ENCODE measurements around the gene ATXN7. TPM values are rescaled to one million over a fixed set of nuclear protein-coding genes. Genes with fewer than 3 reads are reported as not detected.

Gene ATXN7
- total RNA-seq, 2 experiments from 2014 or later = 289 to 304 TPM

DNA sequence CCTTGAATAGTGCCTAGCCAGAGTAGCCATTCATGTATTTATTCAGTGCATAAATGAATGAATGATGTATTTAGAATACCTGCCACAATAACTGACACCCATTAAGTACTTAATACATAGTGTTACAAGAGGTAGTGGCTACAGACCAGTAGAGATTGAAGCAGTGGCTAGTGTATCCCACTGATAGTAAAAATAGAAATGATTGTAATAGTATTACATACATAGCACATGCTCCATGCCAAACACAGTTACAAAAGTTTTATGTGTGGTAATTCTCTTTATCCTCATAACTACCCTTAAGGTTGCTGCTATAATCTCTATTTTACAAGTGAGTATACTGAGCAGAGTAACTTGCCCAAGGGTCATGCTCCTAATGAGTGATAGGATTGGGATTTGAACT is 78.9 kb downstream of the ATXN7 start:
- no peak overlapping the region for H3K27ac Mint-ChIP-seq
- intact Hi-C loops (cut with DNase I, micrococcal nuclease) = no loop called here
- H3K4me1 Mint-ChIP-seq (ENCODE audit: low read depth) = peaks cover 63% of the 10 kb centered on the region
- peaks cover 7% of the 10 kb centered on the region for H3K36me3 ChIP-seq (ENCODE audit: insufficient read depth, low read length)
- H3K27ac ChIP-seq (ENCODE audit: low read depth in 1 of 2, low read length in 2 of 2) = no peak overlapping the region
- DNase-seq (no peak), ATAC-seq (ENCODE audit: poor library complexity) (no peak)
- ChIA-PET POLR2A (no interaction called here), CTCF (no interaction called here)
- H3K4me3 Mint-ChIP-seq = no peak overlapping the region
- no peaks in the 10 kb centered on the region for H3K9me3 ChIP-seq (ENCODE audit: control insufficient read depth in 1 of 2, insufficient read depth in 1 of 2, low read length in 2 of 2)
- no peaks in the 10 kb centered on the region for H3K27me3 Mint-ChIP-seq
- peaks cover 12% of the 10 kb centered on the region for H3K4me1 ChIP-seq (ENCODE audit: insufficient read depth, low read length)
- H3K9me3 Mint-ChIP-seq = no peaks in the 10 kb centered on the region
- H3K4me3 ChIP-seq (ENCODE audit: low read length) = no peak overlapping the region
- no peaks in the 10 kb centered on the region for H3K27me3 ChIP-seq (ENCODE audit: control insufficient read depth in 1 of 2, insufficient read depth in 2 of 2, low read length in 2 of 2)
- H3K36me3 Mint-ChIP-seq (ENCODE audit: low read depth) = peaks cover 18% of the 10 kb centered on the region
- TF ChIP-seq, protein P1, sequence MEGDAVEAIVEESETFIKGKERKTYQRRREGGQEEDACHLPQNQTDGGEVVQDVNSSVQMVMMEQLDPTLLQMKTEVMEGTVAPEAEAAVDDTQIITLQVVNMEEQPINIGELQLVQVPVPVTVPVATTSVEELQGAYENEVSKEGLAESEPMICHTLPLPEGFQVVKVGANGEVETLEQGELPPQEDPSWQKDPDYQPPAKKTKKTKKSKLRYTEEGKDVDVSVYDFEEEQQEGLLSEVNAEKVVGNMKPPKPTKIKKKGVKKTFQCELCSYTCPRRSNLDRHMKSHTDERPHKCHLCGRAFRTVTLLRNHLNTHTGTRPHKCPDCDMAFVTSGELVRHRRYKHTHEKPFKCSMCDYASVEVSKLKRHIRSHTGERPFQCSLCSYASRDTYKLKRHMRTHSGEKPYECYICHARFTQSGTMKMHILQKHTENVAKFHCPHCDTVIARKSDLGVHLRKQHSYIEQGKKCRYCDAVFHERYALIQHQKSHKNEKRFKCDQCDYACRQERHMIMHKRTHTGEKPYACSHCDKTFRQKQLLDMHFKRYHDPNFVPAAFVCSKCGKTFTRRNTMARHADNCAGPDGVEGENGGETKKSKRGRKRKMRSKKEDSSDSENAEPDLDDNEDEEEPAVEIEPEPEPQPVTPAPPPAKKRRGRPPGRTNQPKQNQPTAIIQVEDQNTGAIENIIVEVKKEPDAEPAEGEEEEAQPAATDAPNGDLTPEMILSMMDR (IDR thresholded peaks at IDR 0.05) = no peak

GRCh38 chr3:63943678-63944077 is 80.0 kb downstream of the ATXN7 start:
- peaks cover 18% of the 10 kb centered on the region for H3K36me3 Mint-ChIP-seq (ENCODE audit: low read depth)
- H3K36me3 ChIP-seq (ENCODE audit: insufficient read depth, low read length) = peaks cover 7% of the 10 kb centered on the region
- H3K4me1 Mint-ChIP-seq (ENCODE audit: low read depth) = peaks cover 63% of the 10 kb centered on the region
- no peak overlapping the region for H3K4me3 Mint-ChIP-seq
- no peak overlapping the region for H3K27ac ChIP-seq (ENCODE audit: low read depth in 1 of 2, low read length in 2 of 2)
- DNase-seq (no peak), ATAC-seq (ENCODE audit: poor library complexity) (no peak)
- ChIA-PET POLR2A (no interaction called here), CTCF (no interaction called here)
- no peaks in the 10 kb centered on the region for H3K27me3 ChIP-seq (ENCODE audit: control insufficient read depth in 1 of 2, insufficient read depth in 2 of 2, low read length in 2 of 2)
- H3K27me3 Mint-ChIP-seq = no peaks in the 10 kb centered on the region
- H3K27ac Mint-ChIP-seq = no peak overlapping the region
- H3K4me3 ChIP-seq (ENCODE audit: low read length) = no peak overlapping the region
- no peaks in the 10 kb centered on the region for H3K9me3 ChIP-seq (ENCODE audit: control insufficient read depth in 1 of 2, insufficient read depth in 1 of 2, low read length in 2 of 2)
- intact Hi-C loops (cut with DNase I, micrococcal nuclease) = no loop called here
- peaks cover 15% of the 10 kb centered on the region for H3K4me1 ChIP-seq (ENCODE audit: insufficient read depth, low read length)
- no peaks in the 10 kb centered on the region for H3K9me3 Mint-ChIP-seq
- TF ChIP-seq, protein P1 (IDR thresholded peaks at IDR 0.05) = no peak

DNA sequence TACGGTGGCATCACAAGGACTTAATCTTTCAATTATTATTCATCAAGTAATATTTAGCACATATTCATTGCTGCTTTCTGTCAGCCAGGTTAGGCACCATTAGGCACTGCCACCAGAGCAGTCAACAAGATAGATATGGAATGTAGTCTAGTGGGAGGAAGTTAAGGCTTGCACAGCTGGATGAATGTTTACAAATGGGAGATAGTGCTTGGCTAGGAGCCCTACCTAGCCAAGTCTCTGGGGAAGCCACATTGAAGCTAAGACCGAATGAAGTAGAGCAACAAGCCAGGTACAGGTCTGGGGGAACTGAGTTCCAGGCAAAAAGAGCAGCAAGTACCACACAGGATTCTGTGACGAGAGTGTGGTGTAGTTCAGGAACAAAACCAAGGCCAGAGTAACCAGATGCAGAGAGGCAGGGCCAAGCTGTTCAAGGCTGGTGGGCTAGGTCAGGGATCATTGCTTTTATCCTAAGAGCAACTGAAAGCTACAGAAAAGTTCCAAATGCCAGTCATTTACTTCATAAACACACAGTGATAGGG is 82.0 kb downstream of the ATXN7 start:
- POLR2A ChIA-PET = no interaction called here

More for the DNA sequence above, 82.0 kb downstream of the ATXN7 start:
- H3K4me1 ChIP-seq (ENCODE audit: insufficient read depth, low read length) = peaks cover 20% of the 10 kb centered on the region
- no peaks in the 10 kb centered on the region for H3K27me3 ChIP-seq (ENCODE audit: control insufficient read depth in 1 of 2, insufficient read depth in 2 of 2, low read length in 2 of 2)
- H3K4me3 ChIP-seq (ENCODE audit: low read length) = no peak overlapping the region
- TF ChIP-seq, protein P1 (IDR thresholded peaks at IDR 0.05) = no peak
- Mint-ChIP-seq H3K4me1 (ENCODE audit: low read depth) (peaks cover 70% of the 10 kb centered on the region), H3K27me3 (no peaks in the 10 kb centered on the region), H3K4me3 (no peak overlapping the region), H3K36me3 (ENCODE audit: low read depth) (peaks cover 18% of the 10 kb centered on the region), H3K27ac (no peak overlapping the region), H3K9me3 (no peaks in the 10 kb centered on the region)
- intact Hi-C loops (cut with DNase I, micrococcal nuclease) = no loop called here
- H3K36me3 ChIP-seq (ENCODE audit: insufficient read depth, low read length) = peaks cover 7% of the 10 kb centered on the region
- DNase-seq (no peak), ATAC-seq (ENCODE audit: poor library complexity) (no peak)
- CTCF ChIA-PET = interaction anchor here (0.6 to 1.5 kb wide), 2 partner anchors 13 to 16 kb away, joined by 3 to 5 read pairs; no protein-coding TSS in a partner anchor
- no peak overlapping the region for H3K27ac ChIP-seq (ENCODE audit: low read depth in 1 of 2, low read length in 2 of 2)
- H3K9me3 ChIP-seq (ENCODE audit: control insufficient read depth in 1 of 2, insufficient read depth in 1 of 2, low read length in 2 of 2) = no peaks in the 10 kb centered on the region

Data from CD4-positive, alpha-beta T cell (primary cell).